Adrenal gland (tissue), 12 donors: ENCODE measurements around the gene METTL21A. TPM values are rescaled to one million over a fixed set of nuclear protein-coding genes. Genes with fewer than 3 reads are reported as not detected.
"Not testable (repeated sequence)": the region's sequence is repeated elsewhere in the genome, so short reads cannot be mapped to it uniquely, and the experiment has no call there.

Experiments
- DNase-seq, 7 donors: peaks; one replicate each; pipeline ENCODE4 v3.0.0-alpha.2; 2019 to 2020
- H3K27ac ChIP-seq, 5 donors: fragments of 200-600 bp; sonication (generic) in 4 of 5; 1 replicate in 3 of 5; 2 replicates in 2 of 5; pipeline versions ENCODE4 v1.5.1 to v1.8.0; 2016 to 2020; ENCODE audit warnings: mild to moderate bottlenecking in 1 of 5
- H3K27me3 ChIP-seq: fragments of 200-600 bp; 2 replicates; pipeline ENCODE4 v1.8.0; 2021
- H3K36me3 ChIP-seq, 2 donors: fragments of 200-600 bp; replicated peaks in 1 of 2; 1 replicate in 1 of 2; 2 replicates in 1 of 2; pipeline versions ENCODE4 v1.5.1 to v1.8.0; 2018 to 2022
- H3K4me1 ChIP-seq, 2 donors: fragments of 200-600 bp; replicated peaks in 1 of 2; 1 replicate in 1 of 2; 2 replicates in 1 of 2; pipeline versions ENCODE4 v1.5.1 to v1.8.0; 2018 to 2021
- H3K4me3 ChIP-seq, 4 donors: fragments of 200-600 bp; sonication (generic) in 3 of 4; one replicate each; pipeline ENCODE4 v1.5.1; 2016 to 2018
- H3K9me3 ChIP-seq, 3 donors: fragments of 200-600 bp; sonication (generic) in 1 of 3; replicated peaks in 1 of 3; 1 replicate in 2 of 3; 2 replicates in 1 of 3; pipeline versions ENCODE4 v1.5.1 to v1.8.0; 2016 to 2021
- POLR2A ChIP-seq, 2 donors: fragments of 450-650 bp; IDR thresholded peaks; one replicate each; pipeline ENCODE4 v1.6.1; 2017; ENCODE audit warnings: antibody characterized with exemption in 2 of 2, mild to moderate bottlenecking in 2 of 2, moderate library complexity in 1 of 2
- WGBS, 4 donors: extraction: QIAGEN DNeasy Blood & Tissue Kit in 2 of 4; methylation state at CpG; one replicate each; pipeline versions ENCODE4 v1.1.5 to v1.1.7; 2013 to 2017; 5-methylcytosine and 5-hydroxymethylcytosine counted together
- intact Hi-C, 2 donors: fragments of 100-400 bp; cut with DNase I; formaldehyde crosslinking; loops; one replicate each; pipeline versions ENCODE4 v1.14.1 to v1.15.0; 2022 to 2023
- polyA plus RNA-seq, 3 donors: library from polyadenylated mRNA; stranded (reverse); fragments of 200-250 nt in 2 of 3; fragments of 350-450 nt in 1 of 3; fragmentation: Illumina TruSeq in 1 of 3; extraction: RNeasy Lipid Tissue Mini Kit (QIAGEN cat#74804) in 1 of 3; gene quantifications; one replicate each; pipeline ENCODE4 v1.2.3, GENCODE V29; 2013 to 2014
- total RNA-seq, 9 donors: library from RNA; depleted of rRNA in 4 of 9; stranded (reverse); fragments of >200 nt in 4 of 9; fragments of 120-200 nt in 1 of 9; fragmentation: NEBNext Ultra II Directional in 1 of 9; extraction: Animal tissue kit (Norgen Biotek cat#: 25700) in 1 of 9; gene quantifications; one replicate each; pipeline versions ENCODE4 v1.1.0 to v1.2.4, GENCODE V29; 2013 to 2023
- TF ChIP-seq, protein P1 (sequence below), 6 experiments: fragments of 450-650 bp in 4 of 6; fragments of 200-600 bp in 2 of 6; sonication (generic) in 1 of 6; IDR thresholded peaks; 1 replicate in 5 of 6; 2 replicates in 1 of 6; pipeline versions ENCODE4 v1.5.1 to v1.8.0; 2016 to 2021; ENCODE audit warnings: antibody characterized with exemption in 6 of 6, mild to moderate bottlenecking in 2 of 6, moderate library complexity in 1 of 6
- donor health status: healthy with polysubstance abuse.
- donor health status: Bipolar disorder and iron deficiency.
- donor health status: DM: yes; HTN: yes; CAD: no.
- donor health status: DM: no; HTN: no; CAD: no.
- donor health status: DM: no; HTN: no; CAD: no.
- donor health status: DM: yes; HTN: yes; CAD: no.

METTL21A gene
- total and polyA plus RNA-seq, 12 donors = 6.9 to 49.7 (median 13.6) TPM

DNA sequence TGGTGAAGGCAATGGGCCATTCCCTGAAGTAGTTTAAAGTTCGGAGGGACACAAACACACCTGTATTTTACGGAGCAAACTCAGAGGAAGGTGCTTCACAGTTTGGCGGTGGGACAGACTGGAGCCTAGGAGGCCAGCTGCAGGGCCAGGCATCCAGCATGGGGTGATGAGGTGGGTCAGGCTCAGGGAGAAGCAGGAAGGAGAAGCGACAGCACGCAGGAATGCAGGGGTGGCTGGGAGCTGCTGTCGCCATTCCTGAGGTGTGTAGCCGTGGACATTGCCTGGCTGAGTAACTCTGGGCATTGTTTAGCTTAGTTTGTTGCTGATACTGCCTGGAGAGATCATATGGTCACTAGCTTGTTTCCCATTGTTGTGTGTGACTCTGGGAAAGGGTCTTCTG lies 35.8 kb upstream of the METTL21A start:
- no peaks in the 10 kb centered on the region for H3K36me3 ChIP-seq
- WGBS, 4 donors = 79 to 89% (median 87%) methylated on average over 7 of the region's 7 CpGs
- H3K27me3 ChIP-seq = no peaks in the 10 kb centered on the region
- H3K4me3 ChIP-seq = no peak overlapping the region
- no peak for DNase-seq
- TF ChIP-seq, protein P1, sequence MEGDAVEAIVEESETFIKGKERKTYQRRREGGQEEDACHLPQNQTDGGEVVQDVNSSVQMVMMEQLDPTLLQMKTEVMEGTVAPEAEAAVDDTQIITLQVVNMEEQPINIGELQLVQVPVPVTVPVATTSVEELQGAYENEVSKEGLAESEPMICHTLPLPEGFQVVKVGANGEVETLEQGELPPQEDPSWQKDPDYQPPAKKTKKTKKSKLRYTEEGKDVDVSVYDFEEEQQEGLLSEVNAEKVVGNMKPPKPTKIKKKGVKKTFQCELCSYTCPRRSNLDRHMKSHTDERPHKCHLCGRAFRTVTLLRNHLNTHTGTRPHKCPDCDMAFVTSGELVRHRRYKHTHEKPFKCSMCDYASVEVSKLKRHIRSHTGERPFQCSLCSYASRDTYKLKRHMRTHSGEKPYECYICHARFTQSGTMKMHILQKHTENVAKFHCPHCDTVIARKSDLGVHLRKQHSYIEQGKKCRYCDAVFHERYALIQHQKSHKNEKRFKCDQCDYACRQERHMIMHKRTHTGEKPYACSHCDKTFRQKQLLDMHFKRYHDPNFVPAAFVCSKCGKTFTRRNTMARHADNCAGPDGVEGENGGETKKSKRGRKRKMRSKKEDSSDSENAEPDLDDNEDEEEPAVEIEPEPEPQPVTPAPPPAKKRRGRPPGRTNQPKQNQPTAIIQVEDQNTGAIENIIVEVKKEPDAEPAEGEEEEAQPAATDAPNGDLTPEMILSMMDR (IDR thresholded peaks at IDR 0.05) = no peak
- no peak for TF ChIP-seq POLR2A (IDR thresholded peaks at IDR 0.05)
- H3K4me1 ChIP-seq = no peaks in the 10 kb centered on the region
- H3K27ac ChIP-seq = no peak overlapping the region
- intact Hi-C loops = no loop called here
- no peaks in the 10 kb centered on the region for H3K9me3 ChIP-seq

DNA sequence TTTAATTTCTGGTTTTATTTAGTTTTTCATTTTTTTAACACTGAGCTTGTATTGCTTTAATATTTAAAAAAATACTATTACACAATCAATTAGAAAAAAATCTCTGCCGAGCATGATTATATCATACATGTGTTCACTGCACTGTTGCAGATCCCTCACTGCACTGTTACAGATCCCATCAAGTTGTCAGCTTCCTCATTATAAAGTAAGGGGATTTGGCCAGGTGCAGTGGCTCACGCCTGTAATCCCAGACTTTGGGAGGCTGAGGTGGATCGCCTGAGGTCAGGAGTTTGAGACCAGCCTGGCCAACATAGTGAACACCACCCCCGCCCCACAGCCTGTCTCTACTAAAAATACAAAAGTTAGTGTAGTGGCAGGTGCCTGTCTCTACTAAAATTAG lies 33.0 kb upstream of the METTL21A start:
- no peaks in the 10 kb centered on the region for H3K4me1 ChIP-seq
- H3K36me3 ChIP-seq = no peaks in the 10 kb centered on the region
- H3K4me3 ChIP-seq = no peak overlapping the region
- no peaks in the 10 kb centered on the region for H3K9me3 ChIP-seq
- no peaks in the 10 kb centered on the region for H3K27me3 ChIP-seq
- TF ChIP-seq, protein P1 (IDR thresholded peaks at IDR 0.05) = no peak
- no peak for TF ChIP-seq POLR2A (IDR thresholded peaks at IDR 0.05)
- DNase-seq = no peak
- intact Hi-C loops = no loop called here
- WGBS, 4 donors = 77 to 86% (median 80%) methylated on average over 4 of the region's 4 CpGs
- no peak overlapping the region for H3K27ac ChIP-seq

DNA sequence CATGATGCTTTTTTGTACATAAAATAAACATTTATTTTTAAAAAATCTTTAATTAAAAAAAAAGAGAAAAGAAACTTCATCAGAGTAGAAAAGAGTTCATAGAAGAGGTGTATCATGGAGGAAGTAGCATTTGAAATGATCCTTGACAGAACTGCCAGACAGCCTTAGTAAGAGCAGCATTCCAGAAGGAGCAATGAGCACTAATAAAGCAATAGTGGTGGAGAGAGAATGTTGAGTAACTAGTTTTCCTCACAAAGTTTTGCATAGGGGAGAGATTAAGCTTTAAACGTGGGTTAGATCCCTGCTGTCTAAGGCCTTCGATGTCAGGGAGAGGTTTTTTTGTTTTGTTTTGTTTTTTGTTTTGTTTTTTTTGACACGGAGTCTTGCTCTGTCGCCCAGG lies 29.8 kb upstream of the METTL21A start:
- WGBS, 4 donors = 68 to 86% (median 80%) methylated on average over 4 of the region's 4 CpGs
- Histone ChIP-seq H3K4me1 (no peaks in the 10 kb centered on the region), H3K27ac (no peak overlapping the region), H3K4me3 (no peak overlapping the region), H3K36me3 (no peaks in the 10 kb centered on the region), H3K27me3 (no peaks in the 10 kb centered on the region), H3K9me3 (no peaks in the 10 kb centered on the region)
- intact Hi-C loops = no loop called here
- DNase-seq = no peak
- no peak for TF ChIP-seq POLR2A (IDR thresholded peaks at IDR 0.05)
- TF ChIP-seq, protein P1 (IDR thresholded peaks at IDR 0.05) = no peak

DNA sequence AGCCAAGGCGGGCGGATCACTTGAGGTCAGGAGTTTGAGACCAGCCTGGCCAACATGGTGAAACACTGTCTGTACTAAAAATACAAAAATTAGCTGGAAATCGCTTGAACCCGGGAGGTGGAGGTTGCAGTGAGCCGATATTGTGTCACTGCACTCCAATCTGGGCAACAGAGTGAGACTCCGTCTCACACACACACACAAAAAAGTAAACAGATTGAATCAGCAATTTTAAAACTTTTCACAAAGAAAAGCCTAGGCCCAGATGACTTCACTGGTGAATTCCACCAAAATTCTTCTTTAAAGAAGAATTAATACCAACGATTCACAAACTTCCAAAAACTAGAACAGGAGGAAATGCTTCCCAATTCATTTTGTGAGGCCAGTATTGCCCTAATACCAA lies 21.4 kb upstream of the METTL21A start:
- H3K4me1 ChIP-seq, intact Hi-C loops, H3K27ac ChIP-seq, H3K4me3 ChIP-seq, H3K9me3 ChIP-seq, DNase-seq, H3K36me3 ChIP-seq, H3K27me3 ChIP-seq: not testable (repeated sequence)
- WGBS, 4 donors = 84 to 91% (median 89%) methylated on average over 7 of the region's 7 CpGs

DNA sequence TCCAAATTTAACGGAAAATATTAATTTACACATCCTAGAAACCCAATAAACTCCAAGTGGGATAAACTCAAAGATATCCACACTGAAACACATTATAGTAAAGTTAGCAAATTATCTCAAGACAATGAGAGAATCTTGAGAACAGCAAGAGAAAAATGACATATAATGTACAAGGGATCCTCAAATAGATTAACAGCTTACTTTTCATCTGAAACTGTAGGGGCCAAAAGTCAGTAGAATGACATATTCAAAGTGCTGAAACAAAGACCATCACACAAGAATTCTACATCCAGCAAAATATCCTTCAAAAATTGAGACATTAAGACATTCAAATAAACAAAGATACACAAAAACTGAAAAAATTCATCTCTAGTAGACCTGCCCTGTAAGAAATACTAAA lies 18.7 kb upstream of the METTL21A start:
- Histone ChIP-seq H3K9me3 (no peaks in the 10 kb centered on the region), H3K36me3 (no peaks in the 10 kb centered on the region), H3K27me3 (no peaks in the 10 kb centered on the region), H3K4me3 (no peak overlapping the region), H3K4me1 (no peaks in the 10 kb centered on the region), H3K27ac (no peak overlapping the region)
- TF ChIP-seq POLR2A (IDR thresholded peaks at IDR 0.05) = no peak
- TF ChIP-seq, protein P1 (IDR thresholded peaks at IDR 0.05) = no peak
- intact Hi-C loops = no loop called here
- no peak for DNase-seq
- 91 to 96% (median 94%) methylated on average over 1 of the region's 1 CpG for WGBS, 4 donors
